Activated CD4-positive, alpha-beta T cell treated with anti-CD3 and anti-CD28 coated beads for 48 hours (primary cell): ENCODE measurements around the gene KIF20B.
"Not testable (repeated sequence)": the region's sequence is repeated elsewhere in the genome, so short reads cannot be mapped to it uniquely, and the experiment has no call there.

Source experiments
- DNase-seq: peaks from one replicate; pipeline ENCODE4 v3.0.0-alpha.2; 2020

KIF20B gene

DNA sequence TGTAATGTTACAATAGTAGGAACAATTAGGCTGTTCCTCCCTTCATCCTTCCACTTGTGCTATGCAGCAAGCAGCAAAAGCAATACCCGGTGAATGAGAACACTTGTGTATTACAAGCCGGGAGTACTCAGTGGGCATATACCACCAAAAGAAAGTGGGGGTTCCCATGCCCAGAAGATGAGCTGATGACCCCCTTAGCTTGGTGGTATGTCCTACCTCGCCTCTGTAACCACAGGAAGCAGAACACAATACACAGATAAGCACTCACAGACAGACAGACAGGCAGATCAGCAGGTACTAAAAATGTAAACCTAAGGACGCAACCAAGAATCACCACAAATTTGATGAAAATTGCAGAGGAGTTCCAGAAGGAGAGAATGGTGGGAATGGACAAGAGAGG lies 15.5 kb upstream of the KIF20B start:
- DNase-seq: no peak

DNA sequence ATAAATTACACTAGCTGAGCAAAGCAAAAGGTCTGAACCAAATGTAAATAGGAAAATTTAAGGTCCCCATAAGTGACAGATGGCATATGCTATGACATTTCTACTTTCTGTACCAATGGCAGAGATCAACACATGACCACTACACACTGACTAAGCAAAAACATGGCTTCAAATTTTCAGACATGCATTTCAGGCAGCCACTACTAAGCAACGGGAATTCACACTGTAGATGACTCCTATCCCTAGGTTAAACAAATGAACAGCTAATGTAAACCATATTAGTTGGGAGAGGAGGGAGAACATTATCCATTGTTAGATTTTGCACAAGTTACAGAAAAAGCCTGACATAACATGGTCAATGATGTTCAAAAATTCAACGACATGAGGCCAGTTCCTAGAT lies 11.4 kb upstream of the KIF20B start:
- no peak for DNase-seq

DNA sequence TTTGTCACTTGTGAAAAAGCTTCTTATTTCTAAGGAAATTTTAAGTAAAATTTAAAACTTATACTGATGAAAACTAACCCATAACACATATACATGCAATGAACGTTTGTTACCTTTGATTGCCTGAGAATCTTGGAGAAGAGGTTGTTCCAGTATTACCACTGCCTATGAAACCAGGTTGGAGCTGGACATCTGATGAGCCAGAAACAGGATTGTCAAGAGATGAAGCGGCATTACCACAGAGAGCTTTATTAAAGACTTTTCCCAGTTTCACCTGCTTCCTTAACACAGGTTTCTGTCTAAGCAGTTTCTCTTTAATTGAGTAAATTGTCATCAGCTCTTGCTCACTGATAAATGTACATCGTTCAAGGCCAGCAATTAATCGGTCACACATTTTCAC lies 9.0 kb upstream of the KIF20B start:
- no peak for DNase-seq

DNA sequence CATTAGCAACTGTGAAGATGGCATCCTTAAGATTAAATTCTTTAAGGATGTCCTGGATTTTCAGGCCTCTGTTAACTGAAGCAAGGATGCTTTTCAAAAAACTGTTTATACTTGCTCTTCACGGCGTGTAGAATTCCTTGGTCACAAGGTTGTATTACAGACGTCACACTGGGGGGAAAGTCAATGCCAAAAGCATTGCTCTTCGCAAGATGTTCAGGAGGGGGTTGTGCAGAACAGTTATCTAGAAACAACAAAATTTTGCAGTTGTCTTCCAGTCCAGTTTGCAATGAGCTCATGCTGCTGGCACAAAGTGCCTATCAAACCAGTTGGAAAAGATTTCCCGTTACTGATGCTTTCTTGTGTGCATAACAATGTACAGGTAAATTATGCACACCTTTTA lies 8.2 kb upstream of the KIF20B start:
- DNase-seq: no peak

DNA sequence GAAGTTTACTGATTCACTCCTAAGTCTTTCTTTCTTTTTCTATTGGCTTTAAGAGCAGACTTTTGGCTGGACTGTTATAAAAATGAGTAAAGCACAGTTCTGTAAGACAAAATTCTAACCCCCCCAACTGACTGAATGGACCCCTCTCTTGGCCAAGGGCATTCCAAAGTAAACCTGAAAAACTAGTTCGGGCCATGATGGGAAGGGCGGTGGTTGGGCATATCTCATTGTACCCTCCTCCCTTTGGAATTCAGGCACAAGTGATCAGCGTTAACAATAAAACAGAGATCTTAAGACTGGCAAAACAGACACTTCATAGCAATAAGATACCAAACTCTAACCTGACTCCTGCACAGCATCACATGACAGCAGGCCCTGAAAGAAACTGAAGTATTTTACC lies 6.1 kb upstream of the KIF20B start:
- DNase-seq: no peak

DNA sequence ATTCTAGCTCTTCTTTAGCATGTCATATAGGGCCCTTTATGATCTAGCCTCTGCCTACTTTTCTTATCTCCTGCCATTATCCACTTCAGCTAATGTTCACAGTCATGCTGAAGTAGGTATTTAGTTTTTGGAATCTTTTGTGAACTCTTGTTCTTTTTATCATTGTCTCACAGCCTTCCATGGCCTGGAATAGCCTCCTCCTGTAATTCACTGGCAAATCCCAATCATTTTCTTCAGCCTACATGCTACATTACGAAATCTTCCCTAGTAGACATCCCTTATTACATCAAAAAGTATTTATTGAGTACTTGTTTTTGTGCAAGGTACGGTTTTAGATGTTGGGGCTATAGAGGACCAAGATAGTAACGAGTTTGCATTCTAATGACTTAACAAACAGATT lies 3.4 kb upstream of the KIF20B start:
- no peak for DNase-seq

DNA sequence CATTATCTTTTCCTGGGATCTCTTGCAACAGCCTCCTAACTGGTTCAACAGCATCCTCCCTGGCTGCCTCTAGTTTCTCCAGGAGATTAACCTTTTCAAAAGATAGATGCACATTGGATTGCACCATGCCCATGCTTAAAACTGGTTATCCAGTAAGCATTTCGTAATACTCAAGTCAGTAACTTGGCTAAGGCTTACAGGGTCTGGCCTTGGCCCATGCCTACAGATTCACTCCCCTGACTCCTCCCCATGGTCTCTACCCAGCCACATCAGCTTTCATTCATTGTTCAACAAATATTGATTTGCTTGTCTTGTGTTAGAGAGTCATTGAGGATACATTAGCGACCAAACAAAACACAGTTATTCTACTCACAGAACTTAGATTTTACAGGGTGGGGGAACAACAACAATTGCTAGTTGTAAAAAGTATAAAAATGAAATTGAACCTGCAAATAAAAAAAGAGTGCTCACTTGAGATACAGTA lies 1.8 kb upstream of the KIF20B start:
- DNase-seq: no peak

DNA sequence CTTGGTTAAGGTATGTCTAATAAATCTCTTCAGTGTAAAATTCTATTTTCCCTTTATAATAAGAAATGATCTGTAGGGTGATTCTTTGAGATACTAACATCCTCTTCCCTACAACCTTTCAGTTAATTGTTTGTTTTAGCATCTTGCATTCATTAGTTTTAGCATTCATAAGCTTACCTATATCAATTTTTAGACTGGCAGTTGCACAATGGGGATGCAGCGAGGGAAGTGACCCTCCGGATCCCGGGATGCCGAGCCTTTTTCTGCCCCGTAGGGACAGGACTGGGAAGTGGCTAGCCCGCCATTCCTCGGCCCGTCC lies 508 bp upstream of the KIF20B start:
- no peak for DNase-seq

DNA sequence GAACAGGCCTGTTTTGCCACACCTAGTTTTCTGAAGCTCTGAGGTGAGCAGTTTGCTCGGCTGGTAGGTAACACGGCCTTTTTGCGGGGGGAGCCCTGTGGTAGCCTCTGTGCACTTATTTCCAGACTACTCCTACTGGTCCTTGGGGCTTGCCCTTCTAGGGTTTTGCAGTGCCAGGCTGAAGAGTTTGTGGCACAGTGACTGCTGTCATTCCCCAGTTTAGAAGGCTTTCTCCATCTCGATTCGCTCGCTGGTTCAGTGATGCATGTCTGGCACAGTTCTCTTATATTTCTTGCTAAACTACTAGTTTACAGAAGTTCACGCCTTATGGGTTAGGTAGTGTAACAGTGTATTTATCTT lies 711 bp downstream of the KIF20B start:
- peak; percentile 35 for DNase-seq

DNA sequence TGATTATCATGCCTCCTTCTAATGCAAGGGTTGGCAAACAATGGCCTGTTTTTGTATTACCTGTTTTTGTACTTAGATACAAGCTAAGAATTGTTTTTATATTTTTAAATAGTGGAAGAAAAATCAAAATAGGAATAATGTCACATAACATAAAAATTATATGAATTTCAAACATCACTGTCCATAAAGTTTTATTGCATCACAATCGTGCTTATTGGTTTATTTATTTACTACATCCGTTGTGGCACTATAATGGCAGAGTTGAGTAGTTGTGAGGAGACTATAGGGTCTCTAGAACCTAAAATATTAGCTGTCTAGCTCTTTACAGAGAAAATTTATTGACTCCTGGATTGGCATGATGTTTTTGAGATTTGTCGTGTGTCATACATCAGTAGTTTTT lies 4.1 kb downstream of the KIF20B start:
- no peak for DNase-seq

DNA sequence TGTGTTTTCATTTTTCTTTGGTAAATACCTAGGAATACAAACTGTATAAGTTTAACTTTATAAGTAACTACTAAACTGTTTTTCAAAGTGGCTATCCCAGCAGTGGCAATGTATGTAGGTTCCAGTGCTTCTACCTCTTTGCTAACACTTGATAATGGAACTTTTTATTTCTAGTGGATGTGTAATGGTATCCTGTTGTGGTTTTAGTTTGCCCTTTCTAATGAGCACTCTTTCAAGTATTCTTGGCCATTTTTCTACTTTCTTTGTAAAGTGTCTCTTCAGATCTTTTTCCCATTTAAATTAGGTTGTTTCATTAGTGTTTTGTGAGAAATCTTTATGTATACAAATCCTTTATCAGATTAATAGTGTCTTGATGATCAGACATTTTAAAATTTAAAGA lies 4.6 kb downstream of the KIF20B start:
- no peak for DNase-seq

DNA sequence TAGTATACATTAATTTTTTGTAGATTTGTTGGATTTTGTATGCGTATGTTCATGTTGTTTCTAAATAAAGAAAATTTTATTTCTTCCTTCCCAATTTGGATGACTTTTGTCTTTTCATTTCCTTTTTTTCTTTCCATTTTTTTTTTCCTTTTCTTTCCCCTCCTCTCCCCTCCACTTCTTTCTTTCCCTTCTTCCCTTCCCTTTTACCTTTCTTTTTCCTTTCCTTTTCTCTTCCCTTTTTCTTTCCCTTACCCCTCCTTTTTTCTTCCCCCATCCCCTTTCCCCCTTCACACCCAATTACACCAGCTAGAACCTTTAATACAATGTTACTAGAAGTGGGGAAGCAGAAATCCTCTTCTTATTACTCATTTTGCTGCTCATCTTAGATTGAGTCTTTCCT lies 6.0 kb downstream of the KIF20B start:
- DNase-seq: no peak

DNA sequence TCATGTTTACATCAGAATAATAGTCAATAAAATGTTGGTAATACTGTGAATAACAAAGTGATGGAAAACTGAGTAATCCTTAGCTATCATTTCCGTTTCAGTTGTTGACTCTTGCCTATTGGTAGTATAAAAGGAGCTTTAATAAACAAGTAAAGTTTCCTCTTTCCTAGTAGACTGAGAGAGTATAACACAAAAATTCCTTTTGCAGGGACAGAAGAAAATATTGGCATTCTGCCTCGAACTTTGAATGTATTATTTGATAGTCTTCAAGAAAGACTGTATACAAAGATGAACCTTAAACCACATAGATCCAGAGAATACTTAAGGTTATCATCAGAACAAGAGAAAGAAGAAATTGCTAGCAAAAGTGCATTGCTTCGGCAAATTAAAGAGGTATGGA lies 9.4 kb downstream of the KIF20B start:
- DNase-seq: no peak

DNA sequence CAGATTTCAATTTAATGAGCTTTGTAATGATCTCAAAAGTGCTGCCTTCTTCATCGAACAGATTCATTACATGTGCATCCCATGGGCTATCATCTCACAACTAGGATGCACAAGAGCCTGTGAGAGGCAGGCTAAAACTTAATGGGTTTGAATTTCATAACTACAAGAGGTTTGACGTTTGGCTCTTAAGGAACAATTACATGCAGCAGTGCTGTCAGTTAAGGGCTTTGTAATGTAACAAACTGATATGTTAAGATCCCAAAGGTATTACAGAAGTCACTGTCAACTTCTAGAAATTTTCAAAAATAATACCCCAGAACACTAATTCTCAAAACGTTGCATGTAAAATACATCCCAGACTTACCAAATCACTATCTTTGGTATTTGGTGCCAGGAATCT lies 33.2 kb downstream of the KIF20B start:
- no peak for DNase-seq

DNA sequence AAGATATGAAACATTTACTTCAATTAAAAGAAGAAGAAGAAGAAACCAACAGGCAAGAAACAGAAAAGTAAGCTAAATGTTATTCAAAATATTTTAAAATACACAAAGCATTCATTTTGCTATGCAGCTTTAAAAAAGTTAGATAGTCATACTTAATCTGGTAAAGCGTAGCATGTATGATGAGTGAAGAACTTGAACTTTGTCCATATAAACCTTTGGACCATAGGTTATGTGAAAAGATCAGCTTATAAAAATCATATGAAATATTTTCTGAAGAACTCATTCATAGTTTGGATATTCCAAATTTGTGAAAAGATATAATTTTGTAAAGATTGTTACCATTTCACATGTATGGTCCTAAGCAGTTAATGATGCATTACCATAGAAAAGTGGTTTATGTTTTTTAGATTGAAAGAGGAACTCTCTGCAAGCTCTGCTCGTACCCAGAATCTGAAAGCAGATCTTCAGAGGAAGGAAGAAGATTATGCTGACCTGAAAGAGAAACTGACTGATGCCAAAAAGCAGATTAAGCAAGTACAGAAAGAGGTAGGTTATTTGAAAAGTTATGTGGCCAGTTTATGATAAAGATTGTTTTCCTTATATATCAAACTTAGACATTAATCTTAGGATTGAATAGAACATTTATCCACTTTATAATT lies 37.3 kb downstream of the KIF20B start:
- no peak for DNase-seq

DNA sequence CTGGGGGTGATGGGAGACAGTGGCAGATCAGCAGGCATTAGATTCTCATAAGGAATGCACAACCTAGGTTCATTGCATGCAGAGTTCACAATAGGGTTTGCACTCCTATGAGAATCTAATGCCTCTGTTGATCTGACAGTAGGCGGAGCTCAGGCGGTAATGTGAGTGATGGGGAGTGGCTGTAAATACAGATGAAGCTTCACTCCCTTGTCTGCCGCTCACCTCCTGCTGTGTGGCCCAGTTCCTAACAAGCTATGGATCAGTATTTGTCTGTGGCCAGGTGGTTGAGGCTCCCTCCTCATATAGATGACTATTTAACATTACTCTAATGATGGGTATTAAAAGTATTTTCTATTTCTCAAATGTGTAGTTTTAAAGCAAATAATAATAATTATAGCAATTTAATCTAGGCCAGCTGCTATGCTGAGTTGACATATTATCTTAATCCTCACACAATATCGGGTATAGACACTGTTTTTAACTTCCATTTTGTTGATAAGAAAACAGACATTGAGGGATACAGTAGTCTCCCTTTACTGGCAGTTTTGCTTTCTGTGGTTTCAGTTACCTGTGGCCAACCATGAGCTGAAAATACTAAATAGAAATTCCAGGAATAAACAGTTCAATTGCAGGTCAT lies 39.9 kb downstream of the KIF20B start:
- DNase-seq: no peak

DNA sequence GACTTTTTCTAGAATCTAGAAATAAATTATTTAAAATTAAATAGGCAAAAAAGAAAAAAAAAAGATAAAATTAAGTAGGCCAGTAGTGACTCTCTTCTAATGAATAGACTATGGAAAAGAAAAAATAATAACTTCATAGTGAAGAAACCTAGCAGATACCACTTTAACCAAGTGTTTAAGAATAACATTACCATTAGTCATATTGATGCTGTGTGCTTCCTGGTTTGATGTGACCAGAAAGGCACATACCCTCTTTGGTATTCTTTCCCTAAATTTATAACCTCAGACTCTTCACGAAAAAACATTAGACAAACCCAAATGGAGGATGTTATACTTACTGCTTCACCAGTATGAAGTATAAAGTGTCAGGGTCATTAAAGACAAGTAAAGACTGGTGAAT lies 42.6 kb downstream of the KIF20B start:
- no peak for DNase-seq

DNA sequence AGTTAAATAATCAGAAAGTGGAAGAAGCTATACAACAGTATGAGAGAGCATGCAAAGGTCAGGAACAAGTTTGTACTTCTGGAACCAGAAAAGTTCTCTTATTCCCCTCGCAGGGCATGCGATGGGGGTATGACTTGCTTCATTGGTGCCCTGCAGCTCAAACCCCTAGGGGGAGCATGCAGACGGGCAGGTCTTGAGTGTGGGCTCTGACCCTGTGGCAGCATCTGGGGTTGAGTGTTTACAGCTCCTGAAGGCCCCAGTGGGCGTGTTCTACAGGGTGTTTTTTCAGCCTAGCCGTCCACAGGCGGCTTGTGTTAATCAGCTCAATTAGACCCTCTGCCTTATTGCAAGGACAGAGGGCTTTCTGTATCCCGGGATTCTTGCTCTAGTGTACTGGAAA lies 44.5 kb downstream of the KIF20B start:
- DNase-seq: no peak

DNA sequence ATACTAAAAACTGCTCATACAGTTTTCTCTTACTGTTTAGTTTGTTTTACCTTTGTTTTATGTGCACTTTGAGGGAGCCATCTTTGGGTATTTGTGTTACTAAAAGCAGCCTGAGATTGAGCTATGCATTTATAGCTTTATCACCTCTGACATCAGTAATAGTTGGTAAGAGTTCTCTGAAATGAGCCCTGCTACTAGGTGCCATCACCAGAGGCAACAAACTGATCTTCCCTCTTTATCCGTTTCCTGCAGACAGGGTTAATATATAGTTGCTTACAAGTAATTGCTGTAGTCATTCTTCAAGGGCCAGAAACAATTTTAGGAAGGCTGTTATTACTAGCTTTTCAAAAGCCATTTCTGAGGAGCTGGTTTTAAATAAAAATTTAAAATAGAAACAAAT lies 49.1 kb downstream of the KIF20B start:
- DNase-seq: no peak

DNA sequence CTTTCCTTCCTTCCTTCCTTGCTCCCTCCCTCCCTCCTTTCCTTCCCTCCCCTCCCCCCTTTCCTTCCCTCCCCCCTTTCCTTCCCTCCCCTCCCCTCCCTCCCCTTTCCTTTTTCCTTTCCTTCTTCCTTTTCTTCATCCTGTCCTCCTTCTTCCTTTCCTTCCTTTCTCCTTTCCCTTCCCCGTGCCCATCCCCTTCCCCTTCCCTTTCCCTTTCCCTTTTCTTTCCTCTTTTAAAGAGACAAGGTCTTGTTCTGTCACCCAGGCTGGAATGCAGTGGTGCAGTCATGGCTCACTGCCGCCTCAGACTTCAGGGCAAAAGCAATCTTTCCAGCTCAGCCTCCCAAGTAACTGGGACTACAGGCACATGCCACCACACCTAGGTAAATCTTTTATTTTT lies 54.0 kb downstream of the KIF20B start:
- no peak for DNase-seq

DNA sequence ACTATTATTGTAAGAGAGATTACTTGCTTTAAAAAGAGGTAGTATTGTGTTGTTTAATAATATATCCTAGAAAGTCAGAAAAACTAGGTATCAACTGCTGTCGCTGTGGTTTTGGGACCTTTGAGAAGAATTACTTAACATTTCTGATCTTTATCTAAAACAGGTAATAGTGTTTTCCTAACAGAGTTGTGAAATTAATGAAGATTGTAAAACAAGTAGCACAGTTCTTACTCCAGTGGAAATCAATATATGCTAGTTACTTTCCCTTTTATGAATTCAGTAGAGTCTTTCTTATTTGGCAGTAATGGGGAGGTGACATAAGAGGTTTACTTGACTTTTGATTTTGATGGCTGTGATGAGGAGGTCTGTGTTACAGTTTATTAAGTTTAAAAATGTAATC lies 58.1 kb downstream of the KIF20B start:
- DNase-seq: no peak

DNA sequence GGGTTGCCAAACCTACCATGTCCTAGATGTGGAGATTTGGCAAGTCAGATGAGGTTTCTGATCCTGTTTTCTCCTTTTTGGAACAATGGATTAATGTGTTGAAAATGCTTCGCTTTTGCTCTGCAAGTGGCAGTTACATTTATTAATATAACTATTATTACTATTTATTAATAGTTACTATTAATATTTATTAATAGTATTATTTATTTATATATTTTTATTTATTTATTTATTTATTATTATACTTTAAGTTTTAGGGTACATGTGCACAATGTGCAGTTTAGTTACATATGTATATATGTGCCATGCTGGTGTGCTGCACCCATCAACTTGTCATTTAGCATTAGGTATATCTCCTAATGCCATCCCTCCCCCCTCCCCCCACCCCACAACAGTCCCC lies 62.3 kb downstream of the KIF20B start:
- not testable (repeated sequence) for DNase-seq

DNA sequence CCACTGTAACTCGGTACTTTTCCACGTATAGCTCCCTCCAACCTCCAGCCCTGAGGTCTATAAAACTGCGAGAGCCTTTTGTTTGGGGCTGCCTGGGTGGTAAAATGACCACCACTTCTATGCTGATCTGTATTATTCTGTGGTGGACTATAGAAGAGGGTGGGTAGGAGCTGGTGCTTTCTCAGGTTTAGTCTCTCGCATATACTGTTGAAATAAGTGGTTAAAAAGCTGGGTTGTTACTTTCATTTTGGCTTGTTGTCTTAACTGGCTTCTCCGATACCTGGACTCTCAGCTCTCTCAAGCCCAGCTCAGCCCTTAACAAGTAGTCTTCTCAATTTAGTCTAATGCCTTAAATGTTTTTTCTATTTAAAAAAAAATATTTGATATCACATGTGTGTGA lies 70.3 kb downstream of the KIF20B start:
- DNase-seq: no peak

DNA sequence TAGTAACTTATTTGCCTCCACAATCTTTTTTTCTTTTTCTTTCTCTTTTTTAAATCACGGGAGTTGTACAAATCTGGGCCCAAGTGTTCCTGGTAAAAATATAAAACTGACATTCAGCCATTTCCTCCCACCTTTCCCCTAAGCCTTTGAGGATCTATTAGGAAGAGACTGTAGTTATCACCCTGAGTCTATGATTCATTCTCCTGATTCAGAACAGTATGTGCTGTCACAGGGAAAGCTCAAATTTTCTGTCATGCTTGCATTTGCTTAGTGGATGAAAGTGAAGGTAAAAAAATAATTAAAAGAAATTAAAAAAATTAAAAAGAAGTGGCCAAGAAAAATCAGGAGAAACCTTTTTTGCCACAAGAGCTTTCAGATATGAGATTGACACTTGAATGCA lies 71.7 kb downstream of the KIF20B start:
- no peak for DNase-seq

DNA sequence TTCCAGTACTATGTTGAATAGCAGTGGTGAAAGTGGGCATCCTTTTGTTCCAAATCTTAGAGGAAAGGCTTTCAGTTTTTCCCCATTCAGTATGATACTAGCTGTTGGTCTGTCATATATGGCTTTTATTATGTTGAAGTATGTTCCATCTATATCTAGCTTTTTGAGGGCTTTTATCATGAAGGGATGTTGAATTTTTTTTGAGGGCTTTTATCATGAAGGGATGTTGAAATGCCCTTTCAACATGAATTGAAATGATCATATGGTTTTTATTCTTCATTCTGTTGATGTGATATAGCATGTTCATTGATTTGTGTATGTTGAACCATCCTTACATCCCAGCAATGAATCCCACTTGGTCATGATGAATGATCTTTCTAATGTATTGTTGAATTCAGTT lies 75.3 kb downstream of the KIF20B start:
- DNase-seq: no peak

DNA sequence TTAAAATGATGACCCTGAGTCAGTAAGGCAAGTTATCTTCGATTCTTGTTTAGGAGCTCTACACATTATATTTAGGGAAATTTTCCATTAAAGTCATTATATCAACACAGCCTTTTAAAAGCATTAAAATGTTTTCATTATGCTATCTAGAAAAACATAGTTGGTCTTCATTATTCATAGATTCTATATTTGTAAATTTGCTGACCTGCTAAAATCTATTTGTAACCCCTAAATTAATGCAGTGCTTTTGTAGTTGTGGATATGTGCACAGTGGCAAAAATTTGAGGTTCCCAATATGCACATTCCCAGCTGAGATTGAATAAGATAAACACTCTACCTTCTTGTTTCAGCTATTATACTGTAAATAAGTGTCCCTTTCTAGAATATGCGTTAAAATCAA lies 81.1 kb downstream of the KIF20B start:
- DNase-seq: no peak
